ENCODE data around the gene PSEN2.
"Not testable (repeated sequence)": the region's sequence is repeated elsewhere in the genome, so short reads cannot be mapped to it uniquely, and the experiment has no call there.

The PSEN2 gene

DNA sequence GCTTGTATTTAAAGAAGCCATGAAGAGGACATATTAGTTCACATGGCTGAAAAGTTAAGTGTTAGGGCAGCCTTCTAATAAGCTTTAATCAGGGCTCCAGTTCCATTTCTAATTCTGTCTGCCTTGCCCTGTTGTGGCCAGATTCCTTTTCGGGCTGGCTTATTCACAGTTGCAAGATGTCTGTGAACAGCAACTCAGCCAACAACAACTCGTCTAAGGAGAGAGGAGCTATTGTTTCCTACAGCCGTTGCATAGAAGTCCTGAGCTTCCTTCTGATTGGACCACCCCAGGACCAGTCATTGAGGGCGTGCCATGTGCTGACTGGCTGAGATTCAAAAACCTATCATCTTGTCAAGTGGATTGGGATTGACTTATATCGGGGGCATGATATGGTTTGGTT lies 51.1 kb downstream of the PSEN2 start:
- ChIA-PET CTCF (no interaction called here), POLR2A (no interaction called here)
- TF ChIP-seq CTCF (IDR thresholded peaks at IDR 0.05; ENCODE audit: insufficient read depth, low read length, missing control alignments): no peak

DNA sequence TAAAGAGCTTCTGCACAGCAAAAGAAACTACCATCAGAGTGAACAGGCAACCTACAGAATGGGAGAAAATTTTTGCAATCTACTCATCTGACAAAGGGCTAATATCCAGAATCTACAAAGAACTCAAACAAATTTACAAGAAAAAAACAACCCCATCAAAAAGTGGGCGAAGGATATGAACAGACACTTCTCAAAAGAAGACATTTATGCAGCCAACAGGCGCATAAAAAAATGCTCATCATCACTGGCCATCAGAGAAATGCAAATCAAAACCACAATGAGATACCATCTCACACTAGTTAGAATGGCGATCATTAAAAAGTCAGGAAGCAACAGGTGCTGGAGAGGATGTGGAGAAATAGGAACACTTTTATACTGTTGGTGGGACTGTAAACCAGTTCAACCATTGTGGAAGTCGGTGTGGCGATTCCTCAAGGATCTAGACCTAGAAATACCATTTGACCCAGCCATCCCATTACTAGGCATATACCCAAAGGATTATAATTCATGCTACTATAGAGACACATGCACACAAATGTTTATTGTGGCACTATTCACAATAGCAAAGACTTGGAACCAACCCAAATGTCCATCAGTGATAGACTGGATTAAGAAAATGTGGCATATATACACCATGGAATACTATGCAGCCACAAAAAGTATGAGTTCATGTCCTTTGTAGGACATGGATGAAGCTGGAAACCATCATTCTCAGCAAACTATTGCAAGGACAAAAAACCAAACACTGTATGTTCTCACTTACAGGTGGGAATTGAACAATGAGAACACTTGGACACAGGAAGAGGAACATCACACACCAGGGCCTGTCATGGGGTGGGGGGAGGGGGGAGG lies 59.1 kb downstream of the PSEN2 start:
- H3K4me3 ChIP-seq (ENCODE audit: low read depth, low read length); POLR2A ChIA-PET; DNase-seq (ENCODE audit: low read depth, low spot score); CTCF ChIA-PET: not testable (repeated sequence)

More for the DNA sequence above, 51.1 kb downstream of the PSEN2 start:
- H3K4me3 ChIP-seq (ENCODE audit: low read depth, low read length): no peak overlapping the region
- DNase-seq (ENCODE audit: low read depth, low spot score): no peak

DNA sequence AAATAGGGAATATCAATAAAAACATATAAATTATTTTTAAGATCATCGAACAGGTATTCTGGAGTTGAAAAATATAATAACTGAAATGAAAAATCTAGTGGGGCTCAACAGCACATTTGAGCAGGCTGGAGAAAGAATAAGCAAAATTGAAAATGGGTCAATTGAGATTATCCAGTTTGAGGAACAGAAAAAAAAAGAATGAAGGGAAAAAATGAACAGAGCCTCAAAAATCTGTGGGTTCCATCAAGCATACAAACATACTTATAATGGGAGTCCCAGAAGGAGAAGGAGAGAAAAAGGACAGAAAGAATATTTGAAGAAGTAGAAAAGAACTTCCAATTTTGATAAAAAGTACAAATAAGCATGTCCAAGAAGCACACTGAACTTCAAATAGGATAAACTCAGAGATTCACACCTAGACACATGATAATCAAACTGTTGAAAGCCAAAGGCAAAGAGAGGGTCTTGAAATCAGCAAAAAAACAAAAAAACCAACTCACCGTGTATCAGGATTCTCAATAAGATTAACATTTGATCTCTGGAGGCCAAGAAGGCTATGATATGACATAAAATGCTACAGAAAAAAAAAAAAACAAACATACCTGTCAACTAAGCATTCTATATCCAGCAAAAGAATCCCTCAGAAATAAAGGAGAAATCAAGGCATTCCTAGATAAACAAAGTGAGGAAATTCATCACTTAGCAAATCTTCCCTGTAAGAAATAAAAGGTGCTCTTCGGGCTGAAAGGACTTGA lies 64.2 kb downstream of the PSEN2 start:
- ChIA-PET POLR2A (no interaction called here), CTCF (no interaction called here)
- no peak for DNase-seq (ENCODE audit: low read depth, low spot score)
- no peak overlapping the region for H3K4me3 ChIP-seq (ENCODE audit: low read depth, low read length)
- TF ChIP-seq CTCF (IDR thresholded peaks at IDR 0.05; ENCODE audit: insufficient read depth, low read length, missing control alignments): no peak

- CTCF ChIA-PET: interaction anchor here (0.7 to 1.7 kb wide), 3 partner anchors 12 to 530 kb away, joined by 3 to 5 read pairs (median 3); no protein-coding TSS in a partner anchor
- no peak for TF ChIP-seq CTCF (IDR thresholded peaks at IDR 0.05; ENCODE audit: insufficient read depth, low read length, missing control alignments)
- POLR2A ChIA-PET: no interaction called here
- DNase-seq (ENCODE audit: low read depth, low spot score): no peak
- no peak overlapping the region for H3K4me3 ChIP-seq (ENCODE audit: low read depth, low read length)
Measured at GRCh38 chr1:226937940-226938725, 67.7 kb downstream of the PSEN2 start.

GRCh38 chr1:226938903-226939437 lies 68.6 kb downstream of the PSEN2 start:
- H3K4me3 ChIP-seq (ENCODE audit: low read depth, low read length): peak overlapping the region; percentile 69
- CTCF ChIA-PET: interaction anchor here (0.6 to 1.0 kb wide), 4 partner anchors 12 to 531 kb away, joined by 3 to 4 read pairs (median 4); no protein-coding TSS in a partner anchor
- DNase-seq (ENCODE audit: low read depth, low spot score): no peak
- POLR2A ChIA-PET: no interaction called here
- TF ChIP-seq CTCF (IDR thresholded peaks at IDR 0.05; ENCODE audit: insufficient read depth, low read length, missing control alignments): no peak

- no peak for DNase-seq (ENCODE audit: low read depth, low spot score)
- peak overlapping the region; percentile 69 for H3K4me3 ChIP-seq (ENCODE audit: low read depth, low read length)
- ChIA-PET CTCF (interaction anchor here (0.6 to 1.0 kb wide), 3 partner anchors 12 to 355 kb away, joined by 3 to 4 read pairs (median 4); no protein-coding TSS in a partner anchor), POLR2A (no interaction called here)
- no peak for TF ChIP-seq CTCF (IDR thresholded peaks at IDR 0.05; ENCODE audit: insufficient read depth, low read length, missing control alignments)
Measured at GRCh38 chr1:226939438-226940028, 69.1 kb downstream of the PSEN2 start.

Measured in AG04449 (cell line).